ENCODE data around the gene C6orf136. TPM values are rescaled to one million over a fixed set of nuclear protein-coding genes. Genes with fewer than 3 reads are reported as not detected.

C6orf136 gene
- total RNA-seq, 4 donors from 2014 or later: 35.5 to 111 (median 83.8) TPM

- Histone ChIP-seq H3K4me3 (peak overlapping the region; percentile 72 to 78 (median 74)), H3K27ac (peak overlapping the region; percentile 86 to 98 (median 94)), H3K4me1 (peaks cover 0 to 52% (median 22%) of the 10 kb centered on the region in 4 donors), H3K27me3 (no peaks in the 10 kb centered on the region), H3K36me3 (no peaks in the 10 kb centered on the region), H3K9me3 (no peaks in the 10 kb centered on the region)
- DNase-seq: peak in 2 of 3 donors; percentile 84 to 86
- TF ChIP-seq POLR2A (IDR thresholded peaks at IDR 0.05): no peak
- TF ChIP-seq CTCF (IDR thresholded peaks at IDR 0.05): no peak
These were observed 37.6 kb downstream of the C6orf136 start for GRCh38 chr6:30684386-30685156.

GRCh38 chr6:30685157-30686008 is 38.5 kb downstream of the C6orf136 start:
- peak overlapping the region; percentile 86 to 98 (median 94) for H3K27ac ChIP-seq
- peak in 1 of 3 donors; percentile 48 for DNase-seq
- no peaks in the 10 kb centered on the region for H3K27me3 ChIP-seq
- peaks cover 0 to 52% (median 26%) of the 10 kb centered on the region in 4 donors for H3K4me1 ChIP-seq
- H3K4me3 ChIP-seq: peak overlapping the region; percentile 72 to 78 (median 74)
- H3K9me3 ChIP-seq: no peaks in the 10 kb centered on the region
- TF ChIP-seq POLR2A (IDR thresholded peaks at IDR 0.05) (no peak), CTCF (IDR thresholded peaks at IDR 0.05) (no peak)
- no peaks in the 10 kb centered on the region for H3K36me3 ChIP-seq

GRCh38 chr6:30686009-30686907 is 39.3 kb downstream of the C6orf136 start, which contains the start of gene PPP1R18:
Gene PPP1R18 (minus strand): TSS chr6:30686645. CDS start chr6:30686018, 627 bp downstream.
- H3K9me3 ChIP-seq: no peaks in the 10 kb centered on the region
- DNase-seq: peak; percentile 79 to 92 (median 87)
- H3K27me3 ChIP-seq: no peaks in the 10 kb centered on the region
- no peak for TF ChIP-seq POLR2A (IDR thresholded peaks at IDR 0.05)
- no peak for TF ChIP-seq CTCF (IDR thresholded peaks at IDR 0.05)
- H3K4me3 ChIP-seq: peak within 1 kb of the TSS; percentile 72 to 78 (median 74)
- no peaks in the 10 kb centered on the region for H3K36me3 ChIP-seq
- H3K27ac ChIP-seq: peak within 1 kb of the TSS; percentile 86 to 98 (median 94)
- peaks cover 0 to 53% (median 26%) of the 10 kb centered on the region in 4 donors for H3K4me1 ChIP-seq

- Histone ChIP-seq H3K36me3 (no peaks in the 10 kb centered on the region), H3K27ac (peak overlapping the region; percentile 86 to 98 (median 94)), H3K9me3 (no peaks in the 10 kb centered on the region), H3K27me3 (no peaks in the 10 kb centered on the region), H3K4me3 (peak overlapping the region; percentile 72 to 78 (median 74)), H3K4me1 (peaks cover 0 to 55% (median 26%) of the 10 kb centered on the region in 4 donors)
- TF ChIP-seq CTCF (IDR thresholded peaks at IDR 0.05) (no peak), POLR2A (IDR thresholded peaks at IDR 0.05) (no peak)
- peak; percentile 83 to 96 (median 93) for DNase-seq
These were observed 40.1 kb downstream of the C6orf136 start for GRCh38 chr6:30686908-30687658.

Data from Peyer's patch (tissue), 4 donors.